GM12873 (cell line): ENCODE measurements around the gene MAPK8IP3.

Source experiments
- TF ChIP-seq, protein P1 (sequence below): IDR thresholded peaks from 2 replicates; pipeline ENCODE4 v1.5.1; 2012; ENCODE audit warnings: low read depth, mild to moderate bottlenecking, moderate library complexity, low read length, control low read depth; ENCODE audit not compliant: insufficient read depth; ENCODE audit errors: missing control alignments

Gene MAPK8IP3

DNA sequence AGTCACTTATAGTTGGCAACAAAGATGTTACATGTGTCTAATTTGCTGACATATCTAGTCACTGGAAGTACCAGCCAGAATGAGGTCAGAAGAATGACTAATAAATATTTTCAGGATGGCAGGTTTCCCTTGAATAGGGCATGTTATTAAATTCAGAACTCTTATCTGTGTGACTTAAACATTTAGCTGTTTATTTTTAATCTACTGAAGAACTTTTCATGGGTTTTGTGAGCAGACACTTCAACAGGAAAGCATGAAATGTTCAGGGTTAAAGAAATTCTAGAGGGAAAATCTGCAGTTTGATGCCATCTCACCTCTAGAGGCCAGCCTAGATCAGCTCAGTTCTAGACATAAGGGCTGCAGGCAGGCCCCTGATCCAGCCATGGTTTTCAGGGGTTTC lies 14.7 kb upstream of the MAPK8IP3 start:
- TF ChIP-seq, protein P1, sequence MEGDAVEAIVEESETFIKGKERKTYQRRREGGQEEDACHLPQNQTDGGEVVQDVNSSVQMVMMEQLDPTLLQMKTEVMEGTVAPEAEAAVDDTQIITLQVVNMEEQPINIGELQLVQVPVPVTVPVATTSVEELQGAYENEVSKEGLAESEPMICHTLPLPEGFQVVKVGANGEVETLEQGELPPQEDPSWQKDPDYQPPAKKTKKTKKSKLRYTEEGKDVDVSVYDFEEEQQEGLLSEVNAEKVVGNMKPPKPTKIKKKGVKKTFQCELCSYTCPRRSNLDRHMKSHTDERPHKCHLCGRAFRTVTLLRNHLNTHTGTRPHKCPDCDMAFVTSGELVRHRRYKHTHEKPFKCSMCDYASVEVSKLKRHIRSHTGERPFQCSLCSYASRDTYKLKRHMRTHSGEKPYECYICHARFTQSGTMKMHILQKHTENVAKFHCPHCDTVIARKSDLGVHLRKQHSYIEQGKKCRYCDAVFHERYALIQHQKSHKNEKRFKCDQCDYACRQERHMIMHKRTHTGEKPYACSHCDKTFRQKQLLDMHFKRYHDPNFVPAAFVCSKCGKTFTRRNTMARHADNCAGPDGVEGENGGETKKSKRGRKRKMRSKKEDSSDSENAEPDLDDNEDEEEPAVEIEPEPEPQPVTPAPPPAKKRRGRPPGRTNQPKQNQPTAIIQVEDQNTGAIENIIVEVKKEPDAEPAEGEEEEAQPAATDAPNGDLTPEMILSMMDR, result peak; percentile 13

DNA sequence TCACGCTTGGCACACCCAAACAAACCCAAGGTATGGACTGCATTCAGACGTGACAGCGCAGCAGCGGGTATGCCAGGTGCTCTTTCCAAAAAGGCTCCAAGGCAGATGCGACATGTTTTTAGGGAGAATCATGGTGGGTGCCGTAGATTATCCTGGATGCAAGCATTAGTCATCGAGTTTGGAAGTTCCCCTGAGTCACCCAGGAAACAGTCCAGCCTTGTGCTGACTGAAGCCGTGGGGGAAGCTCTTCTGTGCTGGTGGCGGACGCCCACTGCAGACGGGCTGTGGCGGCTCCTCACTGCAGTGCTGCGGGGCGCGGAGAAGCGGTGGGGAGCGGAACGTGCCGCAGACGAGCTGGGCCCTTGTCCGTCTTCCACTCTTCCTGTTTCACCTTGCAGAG lies 14.0 kb upstream of the MAPK8IP3 start:
- TF ChIP-seq, protein P1, result no peak

- TF ChIP-seq, protein P1, result no peak
Measured at GRCh38 chr16:1696863-1697262, 9.1 kb upstream of the MAPK8IP3 start.

GRCh38 chr16:1698680-1699079 lies 7.3 kb upstream of the MAPK8IP3 start:
- TF ChIP-seq, protein P1, result no peak

DNA sequence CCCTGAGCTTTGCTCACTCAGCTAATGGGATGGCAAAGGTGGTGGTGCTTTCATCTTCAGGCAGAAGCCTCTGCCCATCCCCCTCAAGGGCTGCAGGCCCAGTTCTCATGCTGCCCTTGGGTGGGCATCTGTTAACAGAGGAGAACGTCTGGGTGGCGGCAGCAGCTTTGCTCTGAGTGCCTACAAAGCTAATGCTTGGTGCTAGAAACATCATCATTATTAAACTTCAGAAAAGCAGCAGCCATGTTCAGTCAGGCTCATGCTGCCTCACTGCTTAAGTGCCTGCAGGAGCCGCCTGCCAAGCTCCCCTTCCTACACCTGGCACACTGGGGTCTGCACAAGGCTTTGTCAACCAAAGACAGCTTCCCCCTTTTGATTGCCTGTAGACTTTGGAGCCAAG lies 5.7 kb upstream of the MAPK8IP3 start:
- TF ChIP-seq, protein P1, result no peak

- TF ChIP-seq, protein P1, result no peak
Measured at GRCh38 chr16:1701216-1701878, 4.6 kb upstream of the MAPK8IP3 start.

DNA sequence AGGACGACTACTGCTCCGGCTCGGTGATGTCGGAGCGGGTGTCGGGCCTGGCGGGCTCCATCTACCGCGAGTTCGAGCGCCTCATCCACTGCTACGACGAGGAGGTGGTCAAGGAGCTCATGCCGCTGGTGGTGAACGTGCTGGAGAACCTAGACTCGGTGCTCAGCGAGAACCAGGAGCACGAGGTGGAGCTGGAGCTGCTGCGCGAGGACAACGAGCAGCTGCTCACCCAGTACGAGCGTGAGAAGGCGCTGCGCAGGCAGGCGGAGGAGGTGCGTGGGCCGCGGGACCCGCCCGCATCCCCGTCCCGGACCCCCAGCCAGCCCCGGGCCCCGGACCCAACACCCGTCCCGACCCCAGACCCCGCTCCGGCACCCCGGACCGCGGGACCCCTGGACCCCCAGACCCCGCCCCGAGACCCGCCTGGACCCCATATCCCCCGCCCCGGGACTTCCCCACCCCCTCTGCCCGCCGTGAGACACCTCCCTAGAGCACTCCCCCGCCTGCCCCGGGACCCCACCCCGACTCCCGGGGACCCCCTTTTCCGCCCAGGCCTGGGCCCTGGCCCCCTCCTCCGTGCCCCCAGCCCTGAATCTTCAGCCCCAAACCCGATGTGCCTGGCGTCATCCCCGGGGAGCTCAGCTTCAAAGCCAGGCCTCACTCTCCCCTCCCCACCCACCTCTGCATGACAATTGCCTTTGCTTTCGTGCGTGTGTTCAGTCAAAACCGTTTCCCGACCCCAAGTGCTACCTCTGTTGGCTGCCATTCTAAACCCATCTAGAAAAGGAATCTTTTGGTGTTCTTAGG lies 594 bp downstream of the MAPK8IP3 start:
- TF ChIP-seq, protein P1, result no peak
